SH-SY5Y (cell line): ENCODE measurements around the gene CD86.

ENCODE experiments used
- GATA2 ChIP-seq: IDR thresholded peaks from 2 replicates; pipeline ENCODE4 v1.6.1; 2011; ENCODE audit warnings: mild to moderate bottlenecking, low read depth, low read length
- GATA3 ChIP-seq: IDR thresholded peaks from 2 replicates; pipeline ENCODE4 v1.6.1; 2011; ENCODE audit warnings: low read depth, mild to moderate bottlenecking, low read length, moderate library complexity

DNA sequence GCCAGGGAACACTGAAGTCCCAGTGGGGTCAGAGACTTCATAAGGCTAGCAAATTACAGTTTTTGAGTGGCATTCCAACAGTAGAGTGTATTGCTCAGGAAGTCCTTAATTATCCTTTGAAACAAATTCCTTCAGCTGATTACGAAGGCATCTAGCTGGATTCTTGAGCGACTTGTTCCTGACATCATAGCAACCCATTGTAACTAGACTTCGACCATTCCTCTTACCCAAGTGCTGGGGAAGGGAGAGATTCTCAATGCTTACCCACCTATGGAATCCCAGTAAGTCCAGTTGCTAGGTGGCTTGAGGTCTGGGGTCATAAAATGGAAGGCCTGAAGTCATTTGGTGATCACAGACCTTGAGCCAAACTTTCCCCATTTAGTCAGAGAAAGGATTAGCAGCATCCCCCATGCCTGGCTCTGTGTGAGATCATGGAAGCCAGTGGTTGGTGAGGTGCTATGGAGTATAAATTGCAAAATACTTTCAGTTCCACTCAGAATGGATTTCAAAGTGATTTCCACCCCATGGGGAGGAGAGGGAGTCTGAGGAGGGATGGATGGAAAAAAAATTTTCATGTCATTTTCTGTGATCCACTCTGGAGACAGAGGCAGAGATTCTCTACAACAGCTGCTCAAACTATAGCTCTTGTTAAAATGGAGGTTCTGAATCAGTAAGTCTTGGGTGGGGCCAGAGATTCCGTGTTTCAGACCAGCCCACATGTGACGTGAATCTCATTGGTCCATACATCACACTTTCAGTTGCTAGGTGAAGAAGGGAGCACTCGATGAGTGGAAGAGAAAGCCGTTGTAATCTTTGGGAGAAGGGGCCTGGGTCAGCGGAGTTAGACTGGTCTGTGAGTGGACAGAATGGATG, 45.7 kb downstream of the CD86 start:
- no peak for TF ChIP-seq GATA2
- no peak for TF ChIP-seq GATA3
